CD4-positive, alpha-beta T cell treated with Interleukin-1 beta for 1 hour (primary cell): ENCODE measurements around the gene CHI3L1.
A peak's percentile ranks its signal among the peaks of the same experiment; 100 is the strongest.

ENCODE experiments used
- DNase-seq, 2 donors: peaks; one replicate each; pipeline ENCODE4 v3.0.0-alpha.2; 2020 to 2022

CHI3L1 gene

GRCh38 chr1:203167026-203167912, 19.2 kb downstream of the CHI3L1 start:
- peak in 1 of 2 donors; percentile 17 for DNase-seq

- DNase-seq: no peak
Measured at GRCh38 chr1:203166192-203166940, 20.1 kb downstream of the CHI3L1 start.

GRCh38 chr1:203165800-203166161, 20.7 kb downstream of the CHI3L1 start:
- DNase-seq: no peak

GRCh38 chr1:203165101-203165799, 21.3 kb downstream of the CHI3L1 start:
- no peak for DNase-seq

- DNase-seq: no peak
Measured at GRCh38 chr1:203163891-203164635, 22.4 kb downstream of the CHI3L1 start.

- no peak for DNase-seq
Measured at GRCh38 chr1:203162403-203162802, 24.1 kb downstream of the CHI3L1 start.

GRCh38 chr1:203161703-203162102, 24.8 kb downstream of the CHI3L1 start:
- DNase-seq: no peak

- no peak for DNase-seq
Measured at GRCh38 chr1:203161175-203161574, 25.3 kb downstream of the CHI3L1 start.

GRCh38 chr1:203159844-203160243, 26.7 kb downstream of the CHI3L1 start:
- DNase-seq: no peak

- DNase-seq: no peak
Measured at GRCh38 chr1:203158960-203159665, 27.4 kb downstream of the CHI3L1 start.

- DNase-seq: no peak
Measured at GRCh38 chr1:203158423-203158822, 28.1 kb downstream of the CHI3L1 start.

GRCh38 chr1:203156280-203156679, 30.2 kb downstream of the CHI3L1 start:
- DNase-seq: no peak

GRCh38 chr1:203153989-203154821, 32.3 kb downstream of the CHI3L1 start:
- no peak for DNase-seq

GRCh38 chr1:203153051-203153988, 33.2 kb downstream of the CHI3L1 start:
- DNase-seq: no peak

GRCh38 chr1:203152158-203153034, 34.1 kb downstream of the CHI3L1 start:
- no peak for DNase-seq

- no peak for DNase-seq
Measured at GRCh38 chr1:203151362-203152157, 34.9 kb downstream of the CHI3L1 start.

- DNase-seq: no peak
Measured at GRCh38 chr1:203150511-203151297, 35.8 kb downstream of the CHI3L1 start.
